Trophoblast cell (in vitro differentiated cells and primary cell): ENCODE data around the gene SUSD3.

Experiments used
- DNase-seq, 2 donors: peaks; one replicate each; pipeline ENCODE4 v3.0.0-alpha.2; 2016
- H2AFZ ChIP-seq: 2 replicates; pipeline ENCODE4 v1.6.1; 2013; ENCODE audit warnings: low read length, moderate library complexity, mild to moderate bottlenecking; ENCODE audit not compliant: insufficient read depth, poor library complexity
- H2AK5ac ChIP-seq: 2 replicates; pipeline ENCODE4 v1.6.1; 2013; ENCODE audit warnings: mild to moderate bottlenecking, low read length
- H2BK120ac ChIP-seq: 2 replicates; pipeline ENCODE4 v1.6.1; 2013; ENCODE audit warnings: low read length, mild to moderate bottlenecking, moderate library complexity; ENCODE audit not compliant: insufficient read depth, poor library complexity
- H2BK12ac ChIP-seq: 2 replicates; pipeline ENCODE4 v1.6.1; 2013; ENCODE audit warnings: mild to moderate bottlenecking, low read length, moderate library complexity
- H2BK5ac ChIP-seq: 2 replicates; pipeline ENCODE4 v1.6.1; 2013; ENCODE audit warnings: low read length, low read depth, moderate library complexity, mild to moderate bottlenecking; ENCODE audit not compliant: poor library complexity
- H3K14ac ChIP-seq: 2 replicates; pipeline ENCODE4 v1.6.1; 2013; ENCODE audit warnings: mild to moderate bottlenecking, low read length
- H3K18ac ChIP-seq: 2 replicates; pipeline ENCODE4 v1.6.1; 2013; ENCODE audit warnings: mild to moderate bottlenecking, low read length
- H3K23ac ChIP-seq: 2 replicates; pipeline ENCODE4 v1.6.1; 2013; ENCODE audit warnings: low read length
- H3K27ac ChIP-seq: 2 replicates; pipeline ENCODE4 v1.5.1; 2013; ENCODE audit warnings: low read depth, mild to moderate bottlenecking, inconsistent platforms, low read length, moderate library complexity
- H3K27me3 ChIP-seq: 2 replicates; pipeline ENCODE4 v1.6.1; 2013; ENCODE audit warnings: inconsistent platforms, mild to moderate bottlenecking, low read length, moderate library complexity; ENCODE audit not compliant: insufficient read depth
- H3K36me3 ChIP-seq, 2 experiments: 1 replicate in 1 of 2; 2 replicates in 1 of 2; pipeline ENCODE4 v1.6.1; 2013; ENCODE audit warnings: low read length in 2 of 2, mild to moderate bottlenecking in 2 of 2, moderate library complexity in 1 of 2; ENCODE audit not compliant: insufficient read depth in 2 of 2, control insufficient read depth in 1 of 2
- H3K4ac ChIP-seq: 2 replicates; pipeline ENCODE4 v1.6.1; 2013; ENCODE audit warnings: low read depth, mild to moderate bottlenecking, low read length, moderate library complexity
- H3K4me1 ChIP-seq, 2 experiments: 1 replicate in 1 of 2; 2 replicates in 1 of 2; pipeline ENCODE4 v1.6.1; 2013; ENCODE audit warnings: low read length in 2 of 2, mild to moderate bottlenecking in 2 of 2, moderate library complexity in 1 of 2; ENCODE audit not compliant: insufficient read depth in 2 of 2, control insufficient read depth in 1 of 2
- H3K4me2 ChIP-seq: 2 replicates; pipeline ENCODE4 v1.6.1; 2013; ENCODE audit warnings: inconsistent platforms, mild to moderate bottlenecking, low read length, moderate library complexity
- H3K4me3 ChIP-seq: 2 replicates; pipeline ENCODE4 v1.5.1; 2013; ENCODE audit warnings: mild to moderate bottlenecking, low read depth, low read length, inconsistent platforms
- H3K79me1 ChIP-seq: one replicate; pipeline ENCODE4 v1.6.1; 2013; ENCODE audit warnings: low read length
- H3K79me2 ChIP-seq: 2 replicates; pipeline ENCODE4 v1.6.1; 2013; ENCODE audit warnings: low read length, mild to moderate bottlenecking; ENCODE audit not compliant: control insufficient read depth, insufficient read depth, poor library complexity
- H3K9ac ChIP-seq: 2 replicates; pipeline ENCODE4 v1.6.1; 2013; ENCODE audit warnings: mild to moderate bottlenecking, low read length
- H3K9me3 ChIP-seq: 2 replicates; pipeline ENCODE4 v1.6.1; 2013; ENCODE audit warnings: low read depth, mild to moderate bottlenecking, control low read depth, inconsistent platforms, low read length; ENCODE audit not compliant: insufficient read depth
- H4K12ac ChIP-seq: 2 replicates; pipeline ENCODE4 v1.6.1; 2013; ENCODE audit warnings: low read depth, mild to moderate bottlenecking, low read length, moderate library complexity
- H4K8ac ChIP-seq: 2 replicates; pipeline ENCODE4 v1.6.1; 2013; ENCODE audit warnings: low read depth, mild to moderate bottlenecking, low read length, moderate library complexity
- H4K91ac ChIP-seq: one replicate; pipeline ENCODE4 v1.6.1; 2013; ENCODE audit warnings: low read depth, mild to moderate bottlenecking, low read length, moderate library complexity
- WGBS: extraction: QIAGEN DNeasy Blood & Tissue Kit; methylation state at CpG from one replicate; pipeline ENCODE4 v1.1.7; 2013; ENCODE audit warnings: missing lambda C conversion rate; ENCODE audit not compliant: insufficient read length, insufficient coverage; ENCODE audit errors: extremely low coverage; 5-methylcytosine and 5-hydroxymethylcytosine counted together

Gene SUSD3

GRCh38 chr9:93022721-93023520, 35.6 kb upstream of the SUSD3 start:
- no peak overlapping the region for H3K4me2 ChIP-seq
- H2BK5ac ChIP-seq, result no peak overlapping the region
- no peak overlapping the region for H2AK5ac ChIP-seq
- no peak overlapping the region for H2BK120ac ChIP-seq
- no peaks in the 10 kb centered on the region for H3K4me1 ChIP-seq
- no peaks in the 10 kb centered on the region for H3K27me3 ChIP-seq
- H2BK12ac ChIP-seq, result no peak overlapping the region
- H2AFZ ChIP-seq, result no peak overlapping the region
- H3K23ac ChIP-seq, result no peak overlapping the region
- no peak overlapping the region for H4K12ac ChIP-seq
- no CpG with 5 or more reads among the region's 23 CpGs for WGBS
- no peak overlapping the region for H3K4ac ChIP-seq
- no peaks in the 10 kb centered on the region for H3K9me3 ChIP-seq
- no peak overlapping the region for H3K27ac ChIP-seq
- DNase-seq, result no peak
- H3K4me3 ChIP-seq, result no peak overlapping the region
- no peak overlapping the region for H3K18ac ChIP-seq
- H4K91ac ChIP-seq, result no peak overlapping the region
- no peaks in the 10 kb centered on the region for H3K36me3 ChIP-seq
- no peak overlapping the region for H4K8ac ChIP-seq
- H3K9ac ChIP-seq, result no peak overlapping the region
- H3K79me2 ChIP-seq, result no peaks in the 10 kb centered on the region
- H3K14ac ChIP-seq, result no peak overlapping the region
- H3K79me1 ChIP-seq, result no peaks in the 10 kb centered on the region

DNA sequence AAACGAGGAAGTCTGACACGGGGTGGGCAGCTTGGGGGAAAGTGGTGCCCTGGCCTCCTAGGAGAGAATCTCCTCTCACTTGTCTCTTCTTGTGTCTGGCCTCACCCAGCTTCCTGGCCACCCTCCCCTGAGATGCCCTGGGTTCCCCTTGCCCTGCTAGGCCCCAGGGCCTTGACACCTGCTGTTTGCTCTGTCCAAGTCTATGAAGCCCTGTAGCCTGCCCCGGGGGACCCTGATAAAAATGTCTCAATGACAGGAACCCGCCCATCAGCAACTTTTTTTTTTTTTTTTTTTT, 35.0 kb upstream of the SUSD3 start:
- DNase-seq, result no peak
- H2AK5ac ChIP-seq, result no peak overlapping the region

DNA sequence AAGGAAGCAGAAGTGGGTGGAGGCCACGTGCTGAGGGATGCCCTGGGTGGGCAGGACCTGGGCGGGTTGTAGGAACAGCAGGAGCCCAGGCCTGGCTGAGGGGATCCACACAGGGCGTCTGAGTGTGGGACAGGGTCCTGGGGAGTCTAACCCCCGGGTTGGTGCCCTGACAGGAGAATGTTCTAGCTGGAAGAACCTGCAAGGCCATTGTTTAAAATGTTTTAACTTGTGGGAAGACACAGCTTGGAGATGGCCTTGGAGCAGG, 33.9 kb upstream of the SUSD3 start:
- Histone ChIP-seq H3K4me3 (no peak overlapping the region), H3K27me3 (no peaks in the 10 kb centered on the region), H3K4me2 (no peak overlapping the region), H2AFZ (no peak overlapping the region), H4K91ac (no peak overlapping the region), H3K9ac (no peak overlapping the region), H3K14ac (no peak overlapping the region), H3K4me1 (no peaks in the 10 kb centered on the region), H2BK120ac (no peak overlapping the region), H3K4ac (no peak overlapping the region), H3K36me3 (no peaks in the 10 kb centered on the region), H3K23ac (no peak overlapping the region), H3K79me2 (no peaks in the 10 kb centered on the region), H3K27ac (no peak overlapping the region), H3K9me3 (no peaks in the 10 kb centered on the region), H4K12ac (no peak overlapping the region), H2BK5ac (no peak overlapping the region), H3K79me1 (no peaks in the 10 kb centered on the region), H3K18ac (no peak overlapping the region), H2AK5ac (no peak overlapping the region), H2BK12ac (no peak overlapping the region), H4K8ac (no peak overlapping the region)
- no CpG with 5 or more reads among the region's 4 CpGs for WGBS
- DNase-seq, result no peak

More for the DNA sequence above, 35.0 kb upstream of the SUSD3 start:
- Histone ChIP-seq H3K9ac (no peak overlapping the region), H3K36me3 (no peaks in the 10 kb centered on the region), H3K4me3 (no peak overlapping the region), H3K4me2 (no peak overlapping the region), H2BK12ac (no peak overlapping the region), H3K79me1 (no peaks in the 10 kb centered on the region), H3K27me3 (no peaks in the 10 kb centered on the region), H4K91ac (no peak overlapping the region), H3K4me1 (no peaks in the 10 kb centered on the region), H3K18ac (no peak overlapping the region), H3K14ac (no peak overlapping the region), H4K12ac (no peak overlapping the region), H3K9me3 (no peaks in the 10 kb centered on the region), H3K4ac (no peak overlapping the region), H3K79me2 (no peaks in the 10 kb centered on the region), H3K27ac (no peak overlapping the region), H4K8ac (no peak overlapping the region), H2AFZ (no peak overlapping the region), H2BK5ac (no peak overlapping the region), H2BK120ac (no peak overlapping the region), H3K23ac (no peak overlapping the region)
- no CpG with 5 or more reads among the region's 4 CpGs for WGBS

DNA sequence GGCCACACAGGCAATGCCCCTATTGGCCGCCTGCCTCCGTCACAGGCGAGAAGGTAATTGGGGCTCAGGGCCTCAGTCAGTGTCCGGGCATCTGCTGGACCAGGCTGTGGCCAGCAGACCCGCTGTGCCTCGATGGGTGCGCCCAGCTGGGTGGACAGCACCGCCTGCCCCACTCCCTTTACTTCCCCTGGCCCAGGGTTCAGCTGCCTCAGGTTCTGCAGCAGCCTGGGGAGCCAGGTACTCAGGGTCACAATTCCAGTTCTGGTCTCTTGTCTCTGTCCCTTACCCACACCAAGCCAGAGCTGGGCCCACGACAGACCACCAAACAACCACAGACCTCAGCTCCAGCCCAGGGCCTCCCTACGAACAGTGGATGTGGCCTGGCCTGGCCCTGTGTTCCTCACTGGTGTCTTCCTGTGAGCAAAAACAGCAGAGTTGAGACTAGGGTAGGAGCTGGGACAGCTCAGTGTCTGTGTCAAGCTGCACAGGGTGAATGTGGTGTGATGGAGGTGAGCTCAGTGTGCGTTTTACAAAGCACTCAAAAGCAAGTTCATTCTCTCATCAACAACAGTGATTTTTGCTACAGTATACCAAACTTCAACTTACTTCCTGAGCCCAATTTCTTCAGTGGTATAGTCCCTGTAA, 33.4 kb upstream of the SUSD3 start:
- WGBS, result no CpG with 5 or more reads among the region's 11 CpGs

More for the DNA sequence above, 33.4 kb upstream of the SUSD3 start:
- no peak overlapping the region for H3K4me3 ChIP-seq
- H2AK5ac ChIP-seq, result no peak overlapping the region
- no peak overlapping the region for H3K9ac ChIP-seq
- DNase-seq, result no peak
- H3K18ac ChIP-seq, result no peak overlapping the region
- H4K91ac ChIP-seq, result no peak overlapping the region
- H3K9me3 ChIP-seq, result no peaks in the 10 kb centered on the region
- H4K8ac ChIP-seq, result no peak overlapping the region
- H3K14ac ChIP-seq, result no peak overlapping the region
- no peak overlapping the region for H2AFZ ChIP-seq
- H2BK120ac ChIP-seq, result no peak overlapping the region
- no peak overlapping the region for H3K23ac ChIP-seq
- no peak overlapping the region for H2BK12ac ChIP-seq
- no peak overlapping the region for H3K27ac ChIP-seq
- no peaks in the 10 kb centered on the region for H3K79me2 ChIP-seq
- H3K79me1 ChIP-seq, result no peaks in the 10 kb centered on the region
- no peaks in the 10 kb centered on the region for H3K27me3 ChIP-seq
- H3K4me2 ChIP-seq, result no peak overlapping the region
- no peak overlapping the region for H4K12ac ChIP-seq
- H2BK5ac ChIP-seq, result no peak overlapping the region
- no peaks in the 10 kb centered on the region for H3K36me3 ChIP-seq
- H3K4ac ChIP-seq, result no peak overlapping the region
- H3K4me1 ChIP-seq, result no peaks in the 10 kb centered on the region
